A549 treated with DMSO at 1 μM for 4 hours (cell line): ENCODE data around the gene RNF207. TPM values are rescaled to one million over a fixed set of nuclear protein-coding genes. Genes with fewer than 3 reads are reported as not detected.

Experiments
- total RNA-seq: library from RNA; stranded (reverse); fragments of 200-300 nt; extraction: Qiagen RNA extraction; gene quantifications from 5 replicates; pipeline ENCODE4 v1.2.3, GENCODE V29; 2022; ENCODE audit warnings: low read depth

Gene RNF207
- 13.2 to 21.6 TPM (median 17.0 TPM) in 5 replicates for total RNA-seq

DNA sequence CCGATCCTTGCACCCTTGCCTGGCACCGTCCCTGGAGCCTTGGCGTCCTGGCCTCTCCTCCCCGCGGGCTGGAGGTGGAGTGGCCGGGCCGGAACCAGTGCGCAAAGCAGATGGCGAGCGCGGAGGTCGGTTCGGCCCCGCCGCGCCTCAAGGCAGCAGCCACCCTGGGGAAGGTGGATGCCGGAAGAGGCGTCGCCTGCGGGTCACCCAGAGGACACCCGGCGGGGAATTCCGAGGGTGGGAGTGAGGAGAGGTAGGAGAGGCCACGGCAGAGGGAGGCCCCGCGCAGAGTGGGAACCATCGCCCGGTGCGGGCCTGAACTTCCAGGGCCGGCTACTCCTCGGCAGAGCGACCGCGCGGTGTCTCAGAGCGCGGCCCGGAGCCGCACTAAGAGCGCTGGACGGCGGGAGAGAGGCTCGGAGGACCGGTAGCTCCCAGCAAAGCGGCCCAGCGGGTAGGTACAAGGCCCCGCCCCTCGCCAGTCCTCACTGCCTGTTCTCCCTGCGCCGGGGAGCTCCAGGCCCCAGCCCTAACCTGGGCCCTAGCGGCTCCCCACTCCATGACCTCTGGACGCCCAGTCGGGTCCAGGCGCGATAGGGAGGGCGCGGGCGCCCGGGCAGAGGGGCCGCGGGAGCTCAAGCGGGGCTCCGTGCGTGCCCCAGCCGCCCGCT lies at the start of gene RNF207:
RNF207 (plus strand) TSS at position 271 of the 671 bp plus-strand sequence. CDS start 417 bp downstream, outside the sequence.

DNA sequence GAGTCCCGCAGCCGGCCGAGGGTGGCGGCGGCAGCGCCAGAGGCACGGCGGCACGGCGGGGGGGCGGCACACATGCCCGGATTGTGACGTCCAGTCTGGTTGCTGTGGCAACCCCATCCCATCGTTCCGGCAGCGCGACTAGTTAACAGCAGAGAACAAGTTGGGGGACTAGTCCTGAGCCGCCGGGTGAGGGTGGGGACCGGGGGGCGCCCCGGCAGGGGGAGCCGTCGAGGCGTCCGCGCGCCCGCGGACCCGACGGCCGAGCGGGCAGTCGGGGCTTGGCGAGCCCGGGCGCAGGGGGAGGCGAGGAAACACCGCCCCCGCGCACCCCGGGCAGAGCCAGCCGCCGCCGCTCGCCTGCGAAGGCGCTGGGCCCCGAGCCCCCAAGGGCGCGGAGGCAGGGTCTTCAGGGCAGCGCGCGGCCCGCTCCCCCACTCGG lies 25.6 kb upstream of the RNF207 start, which contains the start of gene CHD5:
CHD5 (minus strand) TSS at position 54 of the 439 bp plus-strand sequence. CDS start 298 bp downstream, outside the sequence.

DNA sequence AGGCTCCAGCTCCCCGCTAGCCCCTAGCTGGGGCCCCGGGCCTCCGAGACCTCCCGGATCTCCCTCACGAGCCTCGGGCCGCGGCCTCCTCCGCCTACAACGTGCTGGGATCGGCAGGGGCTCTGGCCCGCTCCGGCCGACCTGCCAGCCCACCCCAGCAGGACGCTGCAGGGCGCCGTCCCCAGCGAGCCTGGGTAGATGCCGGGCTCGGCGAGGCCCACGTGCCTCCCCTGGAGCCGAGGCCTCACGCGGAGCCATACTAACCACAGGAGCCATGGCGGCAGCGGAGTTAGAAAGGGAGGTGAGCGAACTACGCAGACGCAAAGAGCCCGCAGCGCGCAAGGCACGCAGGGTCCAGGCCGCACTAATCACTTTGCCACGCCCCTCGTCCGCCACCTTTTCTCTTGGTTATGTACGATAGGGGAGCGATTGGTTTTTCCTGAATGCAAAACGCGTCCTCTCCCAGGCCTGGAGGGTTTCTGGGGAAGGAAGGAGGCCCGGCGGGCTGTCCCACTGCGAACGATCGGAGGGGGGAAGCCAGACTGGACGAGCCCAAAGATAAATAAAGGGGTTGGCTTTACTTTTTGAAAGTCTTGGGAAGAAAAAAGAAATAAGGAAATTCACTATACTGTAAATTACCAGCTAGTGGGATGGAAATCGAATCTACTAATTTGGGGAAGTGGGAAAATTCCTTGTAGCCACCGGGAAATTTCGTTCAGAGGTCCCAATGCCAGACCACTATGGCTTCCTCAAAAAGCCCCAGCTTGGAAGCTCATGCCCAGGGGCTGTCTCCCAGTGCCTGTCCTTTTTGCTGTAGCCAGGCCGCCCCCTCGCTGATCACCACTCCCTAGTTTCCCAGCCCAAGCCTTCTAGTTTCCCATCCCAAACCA lies 6.4 kb upstream of the RNF207 start, which contains the start of gene RPL22:
RPL22 (minus strand) TSS at position 298 of the 890 bp plus-strand sequence; CDS start at position 276, 22 bp downstream.

GRCh38 chr1:6243993-6244392 lies 38.1 kb downstream of the RNF207 start, which contains the start of gene HES3:
Gene HES3 (plus strand): TSS chr1:6244179. CDS start chr1:6244366, 187 bp downstream.

GRCh38 chr1:6260961-6261614 lies 55.2 kb downstream of the RNF207 start, which contains the start of gene GPR153:
Gene GPR153 (minus strand): TSS chr1:6261098. CDS start chr1:6254905, 6,193 bp downstream.

Other genes starting within 250 kb of the RNF207 start
- gene NPHP4, start 213.7 kb upstream of the RNF207 start, total RNA-seq = 4.2 to 5.7 TPM (median 5.3 TPM) in 5 replicates
- gene KCNAB2, start 160.2 kb upstream of the RNF207 start, total RNA-seq = 6.9 to 10.0 TPM (median 8.3 TPM) in 5 replicates
- 0.58 to 1.1 TPM (median 0.81 TPM) in 5 replicates for gene CHD5, start 25.8 kb upstream of the RNF207 start, total RNA-seq
- 266 to 472 TPM (median 442 TPM) in 5 replicates for gene RPL22, start 6.5 kb upstream of the RNF207 start, total RNA-seq
- gene ICMT, start 29.8 kb downstream of the RNF207 start, total RNA-seq = 50.0 to 62.8 TPM (median 58.0 TPM) in 5 replicates
- gene HES3, start 38.1 kb downstream of the RNF207 start, total RNA-seq = 0.15 TPM in 1 of 5 replicates, not detected in the others
- 0.99 to 1.4 TPM (median 1.2 TPM) in 5 replicates for gene GPR153, start 55.0 kb downstream of the RNF207 start, total RNA-seq
- gene ACOT7, start 187.6 kb downstream of the RNF207 start, total RNA-seq = 56.2 to 75.5 TPM (median 71.0 TPM) in 5 replicates
- 2.1 to 4.3 TPM (median 3.1 TPM) in 5 replicates for gene HES2, start 213.8 kb downstream of the RNF207 start, total RNA-seq
- 0.37 to 0.79 TPM (median 0.58 TPM) in 4 of 5 replicates, not detected in the other for gene ESPN, start 218.7 kb downstream of the RNF207 start, total RNA-seq